ENCODE measurements around the gene MRPL58.

GRCh38 chr17:75067856-75068255 lies 55.4 kb downstream of the MRPL58 start:
- TF ChIP-seq CTCF (IDR thresholded peaks at IDR 0.05 in 8 of 11, conservative IDR thresholded peaks at IDR 0.05 in 3 of 11), result no peak
- TF ChIP-seq POLR2AphosphoS5 (IDR thresholded peaks at IDR 0.05), result no peak
